Suppressor macrophage (primary cell): Measurements from ENCODE around the gene PHF1.
"Not testable (repeated sequence)": the region's sequence is repeated elsewhere in the genome, so short reads cannot be mapped to it uniquely, and the experiment has no call there.

ENCODE experiments used
- DNase-seq, 4 experiments: peaks; one replicate each; pipeline ENCODE4 v3.0.0-alpha.2; 2020 to 2022

The PHF1 gene

DNA sequence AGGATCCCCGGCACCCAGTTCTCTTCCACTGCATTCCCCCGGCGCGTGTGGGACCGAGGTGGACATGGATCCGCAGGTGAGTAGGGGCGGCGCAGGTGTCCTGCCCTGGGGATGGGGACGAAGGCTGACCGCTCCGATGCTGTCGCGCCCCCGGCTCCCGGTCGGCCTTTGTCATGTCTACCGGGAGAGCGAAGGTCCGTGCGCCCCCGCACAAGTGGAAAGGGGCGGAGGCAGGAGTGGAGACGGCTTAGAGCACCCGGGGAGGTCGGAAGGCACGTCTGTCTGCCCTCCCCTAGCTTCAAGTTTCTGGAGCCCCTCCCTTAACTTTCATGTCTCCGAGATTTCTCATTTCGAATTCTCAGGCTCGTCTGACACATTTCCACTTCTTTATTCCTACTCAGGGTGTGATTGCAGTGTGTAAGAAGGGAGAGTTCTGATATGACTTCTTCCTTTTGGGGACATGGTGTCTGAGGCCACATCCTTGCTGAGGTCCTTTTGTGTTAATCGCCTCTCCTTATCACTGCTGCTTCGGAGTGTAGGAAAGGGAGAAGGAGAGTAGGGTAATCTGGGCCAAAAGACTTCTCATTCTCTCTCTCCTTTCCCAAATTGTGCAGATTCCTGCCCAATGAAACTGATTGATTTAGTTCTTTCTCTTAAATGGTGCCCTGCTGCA, 18.8 kb upstream of the PHF1 start:
- DNase-seq = peak in 3 of 4 experiments; percentile 23 to 62 (median 61)

DNA sequence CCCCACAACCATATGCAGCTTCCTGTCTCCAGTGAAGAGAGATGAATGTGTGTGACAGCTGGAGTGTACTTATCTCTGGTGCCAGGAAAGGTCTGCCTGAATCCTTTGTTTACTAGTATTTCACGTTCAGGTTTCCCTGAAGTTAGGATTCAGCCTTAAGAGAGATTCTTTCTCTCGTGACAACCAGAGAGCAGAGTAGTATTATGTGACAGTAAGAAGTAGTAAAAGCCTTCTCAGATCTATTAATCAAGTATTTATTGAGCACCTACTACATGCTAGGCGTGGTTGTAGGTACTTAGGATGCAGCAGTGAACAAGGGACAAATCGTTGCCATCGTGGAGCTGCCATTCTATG, 18.2 kb upstream of the PHF1 start:
- no peak for DNase-seq

DNA sequence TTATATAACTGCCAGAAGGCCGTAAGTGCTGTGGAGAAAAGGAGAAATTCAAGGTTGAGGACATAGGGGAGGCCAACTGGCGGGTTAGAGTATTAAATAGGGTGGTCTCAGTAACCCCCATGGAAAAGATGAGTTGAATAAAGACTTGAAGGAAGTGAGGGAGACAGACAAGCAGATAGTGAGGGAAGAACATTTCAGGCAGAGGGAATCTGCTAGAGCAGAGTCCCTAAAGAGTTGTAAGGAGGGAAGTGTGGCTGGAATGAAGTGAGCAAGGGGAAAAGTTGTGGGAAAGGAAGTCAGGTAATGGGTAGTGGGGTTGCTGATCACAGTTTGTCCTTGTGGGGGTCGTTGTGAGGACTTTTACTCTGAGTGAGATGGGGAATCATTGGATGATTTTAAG, 17.8 kb upstream of the PHF1 start:
- DNase-seq = no peak

DNA sequence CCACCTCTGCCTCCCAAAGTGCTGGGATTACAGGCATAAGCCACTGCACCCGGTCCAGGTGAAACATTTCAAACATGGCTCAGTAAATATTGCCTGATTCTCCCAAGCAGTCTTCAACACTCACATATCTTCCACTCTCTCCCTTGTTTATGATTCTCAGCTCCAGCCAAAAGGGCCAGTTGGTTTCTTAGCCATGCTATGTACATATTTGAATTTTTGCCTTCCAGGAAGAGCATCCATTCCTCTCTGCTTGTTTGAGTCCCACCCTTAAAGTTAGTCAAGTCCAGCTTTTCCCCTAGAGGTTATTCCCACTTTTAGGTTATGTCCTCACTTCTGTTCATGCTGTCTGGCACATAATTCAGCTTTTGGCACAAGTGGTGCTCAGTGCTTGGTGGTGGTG, 13.3 kb upstream of the PHF1 start:
- no peak for DNase-seq

- not testable (repeated sequence) for DNase-seq
Observed at GRCh38 chr6:33398601-33399000, 12.2 kb upstream of the PHF1 start.

GRCh38 chr6:33399881-33400280, 10.9 kb upstream of the PHF1 start:
- DNase-seq = not testable (repeated sequence)

GRCh38 chr6:33404884-33405283, 5.9 kb upstream of the PHF1 start:
- no peak for DNase-seq

DNA sequence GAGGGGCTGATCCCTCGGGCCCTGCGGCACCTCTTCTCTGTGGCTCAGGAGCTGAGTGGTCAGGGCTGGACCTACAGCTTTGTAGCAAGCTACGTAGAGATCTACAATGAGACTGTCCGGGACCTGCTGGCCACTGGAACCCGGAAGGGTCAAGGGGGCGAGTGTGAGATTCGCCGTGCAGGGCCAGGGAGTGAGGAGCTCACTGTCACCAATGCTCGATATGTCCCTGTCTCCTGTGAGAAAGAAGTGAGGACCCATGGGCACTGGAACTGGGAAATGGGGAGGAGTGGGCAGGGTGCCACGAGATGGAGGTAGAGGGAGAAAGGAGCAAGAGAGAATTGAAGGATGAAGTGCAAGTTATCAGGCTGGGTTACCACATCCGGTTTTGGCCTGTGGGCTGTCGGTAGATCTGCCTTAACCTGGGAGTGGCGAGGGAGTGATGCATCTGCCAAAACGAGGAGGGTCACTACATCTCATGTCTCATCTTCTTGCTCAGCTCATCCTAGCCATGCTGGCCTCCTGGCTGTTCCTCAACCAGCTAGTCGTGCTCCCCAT, 5.4 kb upstream of the PHF1 start:
- DNase-seq = no peak

GRCh38 chr6:33406126-33406525, 4.7 kb upstream of the PHF1 start:
- DNase-seq = no peak

GRCh38 chr6:33407132-33407718, 3.6 kb upstream of the PHF1 start:
- peak; percentile 39 to 67 (median 50) for DNase-seq

GRCh38 chr6:33410050-33410710, 634 bp upstream of the PHF1 start:
- peak; percentile 98 to 100 (median 99) for DNase-seq

DNA sequence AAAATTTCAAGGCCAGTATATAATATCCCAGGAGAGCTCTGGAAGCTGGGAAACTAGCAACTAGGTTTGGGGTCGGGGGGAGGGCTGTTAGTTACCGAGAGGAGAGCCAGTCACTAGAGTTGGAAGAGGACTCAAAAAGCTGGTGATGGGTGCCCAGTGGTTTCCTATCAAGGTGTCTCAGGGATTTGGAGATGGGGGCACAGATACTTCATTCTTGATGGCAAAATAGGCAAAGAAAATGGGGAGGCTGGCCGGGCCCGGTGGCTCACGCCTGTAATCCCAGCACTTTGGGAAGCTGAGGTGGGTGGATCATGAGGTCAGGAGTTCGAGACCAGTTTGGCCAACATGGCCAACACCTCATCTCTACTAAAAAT, 805 bp downstream of the PHF1 start:
- DNase-seq = no peak

DNA sequence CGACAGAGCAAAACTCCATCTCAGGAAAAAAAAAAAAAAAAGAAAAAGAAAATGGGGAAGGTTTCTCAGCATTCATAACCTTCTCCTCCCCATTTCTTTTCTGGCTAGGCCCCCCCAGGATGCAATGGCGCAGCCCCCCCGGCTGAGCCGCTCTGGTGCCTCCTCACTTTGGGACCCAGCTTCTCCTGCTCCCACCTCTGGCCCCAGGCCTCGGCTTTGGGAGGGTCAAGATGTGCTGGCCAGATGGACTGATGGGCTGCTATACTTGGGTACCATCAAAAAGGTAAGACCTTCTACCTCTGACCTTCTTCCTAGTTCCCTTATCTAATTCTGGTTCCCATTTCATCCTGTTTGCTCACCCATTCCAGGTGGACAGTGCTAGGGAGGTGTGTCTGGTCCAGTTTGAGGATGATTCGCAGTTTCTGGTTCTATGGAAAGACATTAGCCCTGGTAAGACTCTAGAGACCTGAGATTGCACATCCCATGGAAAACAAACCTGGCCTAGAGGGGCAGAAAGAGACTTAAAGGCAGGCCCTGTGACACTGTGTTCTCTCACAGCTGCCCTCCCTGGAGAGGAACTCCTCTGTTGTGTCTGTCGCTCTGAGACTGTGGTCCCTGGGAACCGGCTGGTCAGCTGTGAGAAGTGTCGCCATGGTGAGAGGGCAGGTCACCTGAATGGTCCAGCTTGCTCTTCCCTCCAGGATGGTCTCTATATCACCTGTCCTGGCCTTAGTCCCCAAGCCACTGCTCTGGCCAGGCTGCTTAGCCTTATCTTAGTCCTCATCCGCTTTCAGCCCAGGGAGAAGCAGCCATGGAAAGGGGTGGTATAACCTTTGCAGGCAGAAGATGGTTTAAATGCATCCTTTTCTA, 1.6 kb downstream of the PHF1 start:
- DNase-seq = no peak

- DNase-seq = no peak
Observed at GRCh38 chr6:33413241-33414120, 2.7 kb downstream of the PHF1 start.

DNA sequence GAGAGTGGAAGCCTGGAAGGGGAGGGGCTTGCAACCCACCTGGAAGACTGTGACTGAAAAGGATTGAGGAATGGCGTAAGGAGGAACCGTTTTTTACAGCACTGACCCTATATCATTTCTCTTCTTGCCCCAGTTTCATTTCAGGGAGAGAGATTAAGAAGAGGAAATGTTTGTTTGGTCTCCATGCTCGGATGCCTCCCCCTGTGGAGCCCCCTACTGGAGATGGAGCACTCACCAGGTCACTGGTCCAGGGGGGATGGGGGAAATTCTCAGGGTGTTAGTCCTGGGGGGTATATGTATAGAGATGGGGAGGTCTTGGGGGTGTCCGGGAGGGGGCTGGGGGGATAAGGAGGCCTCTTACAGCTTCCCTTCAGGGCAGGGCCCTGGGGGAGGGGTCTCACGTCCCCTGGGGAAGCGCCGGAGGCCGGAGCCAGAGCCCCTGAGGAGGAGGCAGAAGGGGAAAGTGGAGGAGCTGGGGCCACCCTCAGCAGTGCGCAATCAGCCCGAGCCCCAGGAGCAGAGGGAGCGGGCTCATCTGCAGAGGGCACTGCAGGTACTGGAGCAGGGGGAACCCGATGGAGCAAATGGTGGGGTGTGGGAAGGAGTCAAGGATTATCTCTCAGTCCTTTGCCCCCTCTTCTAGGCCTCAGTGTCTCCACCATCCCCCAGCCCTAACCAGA, 3.9 kb downstream of the PHF1 start:
- DNase-seq = peak in 2 of 4 experiments; percentile 21 to 43

GRCh38 chr6:33415831-33416230, 5.0 kb downstream of the PHF1 start:
- DNase-seq = no peak

GRCh38 chr6:33416386-33417127, 5.7 kb downstream of the PHF1 start:
- DNase-seq = no peak

DNA sequence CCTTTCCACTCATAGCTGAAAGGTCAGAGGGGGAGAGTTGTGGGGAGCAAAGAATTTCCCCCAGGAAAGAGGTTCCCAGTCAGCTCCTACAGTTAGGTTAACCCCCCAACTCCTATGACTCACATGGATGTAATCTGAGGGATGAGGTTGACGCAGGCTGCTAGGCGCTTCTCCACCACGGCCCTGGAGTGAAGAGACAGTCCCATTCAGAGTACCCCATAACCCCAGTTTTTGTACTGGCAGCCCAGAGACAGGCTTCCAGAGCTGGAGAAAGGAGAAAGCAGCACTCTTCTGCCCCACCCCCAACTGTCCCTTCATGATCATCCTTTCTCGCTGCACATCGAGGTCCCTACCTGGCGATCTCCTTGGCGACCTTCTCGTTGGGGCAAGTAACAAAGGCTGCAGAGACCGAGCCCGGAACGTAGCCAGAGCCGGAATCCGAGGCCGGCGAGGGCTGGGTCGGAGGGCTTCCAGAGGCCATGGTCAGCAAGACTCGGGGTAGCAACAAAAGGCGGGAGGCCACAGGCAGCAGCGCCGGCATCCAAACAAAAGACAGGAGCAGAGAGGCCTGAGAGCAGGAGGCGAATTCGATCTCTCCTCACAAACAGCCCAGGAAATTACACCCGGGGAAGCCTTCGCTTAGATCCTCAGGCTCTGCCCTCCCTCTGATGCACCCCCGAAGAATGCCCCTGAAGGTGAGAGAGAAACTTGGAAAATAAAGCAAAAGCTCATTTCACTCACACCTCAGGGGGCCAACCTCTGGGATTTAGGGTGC, 6.5 kb downstream of the PHF1 start:
- DNase-seq = peak in 3 of 4 experiments; percentile 49 to 61 (median 56)

GRCh38 chr6:33417903-33418689, 7.3 kb downstream of the PHF1 start, which contains the start of gene CUTA:
TSS of gene CUTA (minus strand) at chr6:33418107. CDS start at chr6:33418000, 107 bp downstream.
- peak; percentile 98 to 100 (median 99) for DNase-seq
